ENCODE results near the gene NHERF2.

NHERF2 gene

DNA sequence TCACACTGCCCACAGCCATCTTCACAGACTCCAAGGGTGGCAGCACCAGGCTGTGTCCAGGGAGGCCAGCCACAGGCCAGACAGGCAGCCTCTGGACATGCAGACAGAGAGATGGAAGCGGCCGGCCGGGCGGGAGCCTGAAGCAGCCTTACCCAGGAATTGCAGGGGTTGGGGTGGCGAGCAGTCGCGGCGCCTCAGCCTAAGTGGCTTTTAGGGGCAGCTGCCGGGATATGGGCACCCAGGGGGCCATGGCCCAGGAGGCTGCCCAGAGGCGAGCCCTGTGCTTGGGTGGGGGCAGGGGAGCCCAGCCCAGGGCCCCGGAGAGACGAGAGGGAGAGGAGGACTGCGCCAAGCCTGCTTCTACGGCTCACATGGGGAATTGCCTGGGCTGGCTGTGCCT, 1.5 kb upstream of the NHERF2 start:
- FAIRE-seq: no peak
- DNase-seq (ENCODE audit: insufficient read length, low spot score): no peak
- TF ChIP-seq POLR2A (IDR thresholded peaks at IDR 0.05; ENCODE audit: low read depth, low read length) (no peak), POLR2AphosphoS5 (IDR thresholded peaks at IDR 0.05; ENCODE audit: low read depth, low read length) (no peak), SPI1 (IDR thresholded peaks at IDR 0.05; ENCODE audit: low read depth, low read length) (no peak), TAF1 (IDR thresholded peaks at IDR 0.05; ENCODE audit: low read depth, low read length) (no peak)

DNA sequence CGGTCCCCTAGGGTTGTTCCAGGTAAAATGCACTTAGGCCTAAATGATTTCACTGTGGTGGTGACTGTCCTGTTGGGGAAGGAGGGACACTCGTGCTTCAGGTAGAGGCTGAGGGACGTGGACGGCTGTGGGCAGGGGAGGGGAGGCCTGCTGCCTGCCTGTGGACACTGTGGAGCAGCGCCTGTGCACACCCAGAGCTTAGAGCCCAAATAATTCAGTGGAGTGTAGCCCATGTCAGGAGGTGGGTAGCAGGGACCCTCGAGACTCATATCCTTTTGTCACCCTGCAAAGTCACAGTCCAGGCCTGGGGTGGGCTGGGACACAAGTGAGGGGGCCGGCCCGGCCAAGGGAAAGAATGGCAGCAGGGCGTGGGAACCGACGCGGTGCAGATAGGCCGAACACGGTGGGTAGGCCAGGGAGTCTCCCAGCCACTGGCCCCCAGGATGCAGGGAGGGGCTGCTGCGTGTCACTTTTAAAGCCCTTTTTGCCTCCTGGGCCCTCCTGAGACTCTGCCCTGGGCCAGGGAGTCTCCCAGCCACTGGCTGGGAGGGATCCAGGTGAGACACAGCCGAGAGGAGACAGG, 733 bp upstream of the NHERF2 start:
- TF ChIP-seq PAX5 (IDR thresholded peaks at IDR 0.05; ENCODE audit: insufficient read depth, low read length, severe bottlenecking): no peak
- TF ChIP-seq POLR2A (IDR thresholded peaks at IDR 0.05; ENCODE audit: low read depth, low read length): no peak
- no peak for TF ChIP-seq TAF1 (IDR thresholded peaks at IDR 0.05; ENCODE audit: low read depth, low read length)
- no peak for TF ChIP-seq POU2F2 (IDR thresholded peaks at IDR 0.05; ENCODE audit: low read depth, low read length)
- TF ChIP-seq POLR2AphosphoS5 (IDR thresholded peaks at IDR 0.05; ENCODE audit: low read depth, low read length): no peak
- no peak for TF ChIP-seq SPI1 (IDR thresholded peaks at IDR 0.05; ENCODE audit: low read depth, low read length)
- DNase-seq (ENCODE audit: insufficient read length, low spot score) (no peak), FAIRE-seq (no peak)

- TF ChIP-seq PAX5 (IDR thresholded peaks at IDR 0.05; ENCODE audit: insufficient read depth, low read length, severe bottlenecking) (no peak), POLR2A (IDR thresholded peaks at IDR 0.05; ENCODE audit: low read depth, low read length) (no peak), SPI1 (IDR thresholded peaks at IDR 0.05; ENCODE audit: low read depth, low read length) (no peak), POU2F2 (IDR thresholded peaks at IDR 0.05; ENCODE audit: low read depth, low read length) (no peak), POLR2AphosphoS5 (IDR thresholded peaks at IDR 0.05; ENCODE audit: low read depth, low read length) (no peak), TAF1 (IDR thresholded peaks at IDR 0.05; ENCODE audit: low read depth, low read length) (no peak)
- DNase-seq (ENCODE audit: insufficient read length, low spot score) (no peak), FAIRE-seq (peak; percentile 43)
These were observed 615 bp downstream of the NHERF2 start for GRCh38 chr16:2027024-2028010.

DNA sequence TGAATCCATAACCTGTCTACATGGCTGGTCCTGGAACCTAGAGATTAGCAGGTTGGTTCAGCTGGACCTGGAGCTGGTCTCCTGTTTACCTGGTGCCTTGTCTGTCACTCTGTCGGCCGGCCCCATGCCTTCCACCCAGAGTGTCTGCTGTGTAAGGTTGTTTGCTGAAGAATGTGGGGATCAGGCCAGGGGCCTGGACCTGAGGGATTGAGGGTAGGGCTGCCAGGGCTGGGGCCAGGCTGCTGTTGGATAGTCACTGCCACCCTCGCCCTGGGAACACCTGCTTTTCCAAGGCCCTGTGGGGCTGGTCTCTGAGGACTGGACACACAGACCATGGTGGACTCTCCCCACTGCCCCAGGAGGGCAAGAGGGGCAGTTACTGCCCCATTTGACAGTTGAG, 1.4 kb downstream of the NHERF2 start:
- TF ChIP-seq POLR2A (IDR thresholded peaks at IDR 0.05; ENCODE audit: low read depth, low read length): no peak
- no peak for TF ChIP-seq POLR2AphosphoS5 (IDR thresholded peaks at IDR 0.05; ENCODE audit: low read depth, low read length)
- TF ChIP-seq PAX5 (IDR thresholded peaks at IDR 0.05; ENCODE audit: insufficient read depth, low read length, severe bottlenecking): no peak
- TF ChIP-seq TAF1 (IDR thresholded peaks at IDR 0.05; ENCODE audit: low read depth, low read length): no peak
- no peak for TF ChIP-seq POU2F2 (IDR thresholded peaks at IDR 0.05; ENCODE audit: low read depth, low read length)
- TF ChIP-seq SPI1 (IDR thresholded peaks at IDR 0.05; ENCODE audit: low read depth, low read length): no peak
- no peak for FAIRE-seq
- no peak for DNase-seq (ENCODE audit: insufficient read length, low spot score)

DNA sequence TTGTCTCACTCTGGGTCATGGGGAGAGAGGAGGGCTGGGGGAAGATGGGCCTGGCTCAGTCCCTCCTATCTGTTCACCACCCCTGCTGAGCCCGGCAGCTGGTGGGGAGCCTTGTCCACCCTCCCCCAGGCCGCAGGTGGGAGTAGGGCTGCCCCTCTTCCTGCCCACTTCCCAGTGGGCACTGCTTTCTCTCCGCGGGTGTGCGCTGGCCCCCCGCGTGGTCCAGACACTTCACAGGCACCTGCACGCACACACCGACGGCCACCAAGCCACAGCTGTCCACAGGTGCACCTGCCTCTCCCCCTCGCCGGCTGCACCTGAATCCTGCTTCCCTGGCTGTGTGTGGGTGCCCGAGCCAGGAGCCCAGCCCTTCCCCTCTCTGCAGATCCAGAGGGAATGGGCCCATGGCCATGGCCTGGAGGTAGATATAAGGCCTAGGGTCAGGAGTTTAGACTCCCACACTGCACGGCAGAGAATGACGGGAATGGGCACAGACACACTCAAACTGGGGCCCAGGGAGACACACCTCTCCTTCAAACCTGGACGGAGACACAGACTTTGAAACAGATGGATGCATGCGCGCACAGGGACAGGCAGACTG, 2.0 kb downstream of the NHERF2 start:
- TF ChIP-seq PAX5 (IDR thresholded peaks at IDR 0.05; ENCODE audit: insufficient read depth, low read length, severe bottlenecking) (no peak), POU2F2 (IDR thresholded peaks at IDR 0.05; ENCODE audit: low read depth, low read length) (no peak), TAF1 (IDR thresholded peaks at IDR 0.05; ENCODE audit: low read depth, low read length) (no peak)
- DNase-seq (ENCODE audit: insufficient read length, low spot score): no peak
- FAIRE-seq: no peak

GRCh38 chr16:2029350-2029749, 2.6 kb downstream of the NHERF2 start:
- FAIRE-seq: no peak
- TF ChIP-seq TAF1 (IDR thresholded peaks at IDR 0.05; ENCODE audit: low read depth, low read length) (no peak), POLR2AphosphoS5 (IDR thresholded peaks at IDR 0.05; ENCODE audit: low read depth, low read length) (no peak), POU2F2 (IDR thresholded peaks at IDR 0.05; ENCODE audit: low read depth, low read length) (no peak), POLR2A (IDR thresholded peaks at IDR 0.05; ENCODE audit: low read depth, low read length) (no peak), PAX5 (IDR thresholded peaks at IDR 0.05; ENCODE audit: insufficient read depth, low read length, severe bottlenecking) (no peak), SPI1 (IDR thresholded peaks at IDR 0.05; ENCODE audit: low read depth, low read length) (no peak)
- DNase-seq (ENCODE audit: insufficient read length, low spot score): no peak

DNA sequence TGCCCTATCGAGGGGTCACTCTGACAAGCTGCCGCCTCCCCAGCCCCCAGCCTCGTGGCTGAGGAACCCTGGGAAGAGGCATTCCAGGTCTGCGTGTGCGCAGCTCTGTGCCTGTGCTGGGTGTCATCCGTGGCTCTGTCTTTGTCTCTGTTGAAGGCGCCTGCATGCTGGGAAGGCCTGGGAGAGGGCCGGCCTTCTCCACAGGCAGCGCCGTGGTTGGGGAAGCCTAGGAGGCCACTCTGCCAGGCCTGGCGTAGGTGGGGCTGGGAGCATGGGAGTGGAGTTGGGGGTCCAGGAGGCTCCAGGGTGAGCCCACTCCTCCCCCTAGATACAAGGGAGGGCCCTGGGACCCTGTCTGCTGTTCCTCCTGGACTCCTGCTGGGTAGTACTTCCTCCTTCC, 3.3 kb downstream of the NHERF2 start:
- FAIRE-seq (no peak), DNase-seq (ENCODE audit: insufficient read length, low spot score) (no peak)

DNA sequence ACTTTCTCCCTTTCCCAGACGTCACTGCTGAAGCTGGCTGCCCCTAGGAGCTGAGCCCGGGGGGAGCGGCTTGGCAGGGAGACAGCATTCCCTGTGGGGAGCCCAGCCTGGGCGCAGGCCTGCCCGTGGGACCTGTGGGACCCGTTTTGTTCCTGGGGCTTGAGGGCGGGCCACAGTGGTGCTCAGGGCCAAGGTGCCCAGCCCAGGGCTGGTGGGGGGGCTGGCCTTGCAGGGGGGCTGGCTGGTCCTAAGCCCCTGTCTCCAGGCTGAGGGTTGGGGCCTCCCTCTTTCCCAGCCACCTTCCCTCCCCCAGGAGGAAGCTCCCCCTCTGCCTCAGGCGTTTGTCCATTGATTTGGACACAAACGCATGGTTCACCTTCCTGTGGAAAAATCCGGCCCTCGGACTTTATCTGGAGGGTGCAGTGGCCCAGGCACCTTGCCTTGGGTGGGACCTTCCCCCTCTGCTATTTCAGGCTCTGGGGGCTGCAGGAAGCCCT, 4.4 kb downstream of the NHERF2 start:
- no peak for FAIRE-seq
- TF ChIP-seq SPI1 (IDR thresholded peaks at IDR 0.05; ENCODE audit: low read depth, low read length) (no peak), POLR2AphosphoS5 (IDR thresholded peaks at IDR 0.05; ENCODE audit: low read depth, low read length) (no peak), POU2F2 (IDR thresholded peaks at IDR 0.05; ENCODE audit: low read depth, low read length) (no peak), POLR2A (IDR thresholded peaks at IDR 0.05; ENCODE audit: low read depth, low read length) (no peak), PAX5 (IDR thresholded peaks at IDR 0.05; ENCODE audit: insufficient read depth, low read length, severe bottlenecking) (no peak), TAF1 (IDR thresholded peaks at IDR 0.05; ENCODE audit: low read depth, low read length) (no peak)
- no peak for DNase-seq (ENCODE audit: insufficient read length, low spot score)

More for the DNA sequence above, 3.3 kb downstream of the NHERF2 start:
- TF ChIP-seq POLR2AphosphoS5 (IDR thresholded peaks at IDR 0.05; ENCODE audit: low read depth, low read length) (no peak), POU2F2 (IDR thresholded peaks at IDR 0.05; ENCODE audit: low read depth, low read length) (no peak), TAF1 (IDR thresholded peaks at IDR 0.05; ENCODE audit: low read depth, low read length) (no peak), POLR2A (IDR thresholded peaks at IDR 0.05; ENCODE audit: low read depth, low read length) (no peak), PAX5 (IDR thresholded peaks at IDR 0.05; ENCODE audit: insufficient read depth, low read length, severe bottlenecking) (no peak), SPI1 (IDR thresholded peaks at IDR 0.05; ENCODE audit: low read depth, low read length) (no peak)
